PC-3 (cell line): ENCODE data around the gene CTNNA3.

Experiments
- EZH2 ChIP-seq: fragments of 300-600 bp; sonication (generic); IDR thresholded peaks from one replicate; pipeline ENCODE4 v1.6.1; 2017; ENCODE audit warnings: antibody characterized with exemption, mild to moderate bottlenecking, low read length; ENCODE audit not compliant: unreplicated experiment
- EZH2phosphoT487 ChIP-seq: fragments of 300-600 bp; sonication (generic); IDR thresholded peaks from 2 replicates; pipeline ENCODE4 v1.6.1; 2018; ENCODE audit warnings: mild to moderate bottlenecking, antibody characterized with exemption, low read length, borderline replicate concordance
- TF ChIP-seq, protein P1 (sequence below): fragments of 300-600 bp; sonication (generic); conservative IDR thresholded peaks from 2 replicates; pipeline ENCODE4 v1.5.1; 2017; ENCODE audit warnings: antibody characterized with exemption, low read depth, mild to moderate bottlenecking, low read length

DNA sequence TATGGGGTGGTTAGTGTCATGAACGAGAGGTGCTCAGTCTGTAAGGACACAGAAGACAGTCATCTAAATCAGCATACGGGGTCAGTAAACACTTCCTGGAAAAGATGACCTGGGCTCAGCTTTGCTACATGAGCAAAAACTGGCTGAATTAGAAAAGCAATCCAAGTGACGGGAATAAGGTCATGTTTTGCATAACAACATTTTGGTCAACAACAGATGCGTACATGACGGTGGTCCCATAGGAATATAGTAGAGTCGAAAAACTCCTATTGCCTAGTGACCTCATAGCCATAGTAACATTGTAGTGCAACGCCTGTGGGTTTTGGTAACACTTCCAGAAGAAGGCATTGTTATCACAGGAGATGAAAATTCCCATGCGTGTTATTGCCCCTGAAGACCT lies 92.9 kb downstream of the CTNNA3 start:
- TF ChIP-seq, protein P1, sequence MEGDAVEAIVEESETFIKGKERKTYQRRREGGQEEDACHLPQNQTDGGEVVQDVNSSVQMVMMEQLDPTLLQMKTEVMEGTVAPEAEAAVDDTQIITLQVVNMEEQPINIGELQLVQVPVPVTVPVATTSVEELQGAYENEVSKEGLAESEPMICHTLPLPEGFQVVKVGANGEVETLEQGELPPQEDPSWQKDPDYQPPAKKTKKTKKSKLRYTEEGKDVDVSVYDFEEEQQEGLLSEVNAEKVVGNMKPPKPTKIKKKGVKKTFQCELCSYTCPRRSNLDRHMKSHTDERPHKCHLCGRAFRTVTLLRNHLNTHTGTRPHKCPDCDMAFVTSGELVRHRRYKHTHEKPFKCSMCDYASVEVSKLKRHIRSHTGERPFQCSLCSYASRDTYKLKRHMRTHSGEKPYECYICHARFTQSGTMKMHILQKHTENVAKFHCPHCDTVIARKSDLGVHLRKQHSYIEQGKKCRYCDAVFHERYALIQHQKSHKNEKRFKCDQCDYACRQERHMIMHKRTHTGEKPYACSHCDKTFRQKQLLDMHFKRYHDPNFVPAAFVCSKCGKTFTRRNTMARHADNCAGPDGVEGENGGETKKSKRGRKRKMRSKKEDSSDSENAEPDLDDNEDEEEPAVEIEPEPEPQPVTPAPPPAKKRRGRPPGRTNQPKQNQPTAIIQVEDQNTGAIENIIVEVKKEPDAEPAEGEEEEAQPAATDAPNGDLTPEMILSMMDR: no peak
- TF ChIP-seq EZH2: no peak
- no peak for TF ChIP-seq EZH2phosphoT487
